Gastroesophageal sphincter (tissue), 4 donors: ENCODE measurements around the gene SYTL3. TPM values are rescaled to one million over a fixed set of nuclear protein-coding genes. Genes with fewer than 3 reads are reported as not detected.
"Not testable (repeated sequence)": the region's sequence is repeated elsewhere in the genome, so short reads cannot be mapped to it uniquely, and the experiment has no call there.

ENCODE experiments used
- ATAC-seq: fragments of 150-250 bp; one replicate; pipeline ENCODE4 v1.9.1; 2016; ENCODE audit warnings: mild to moderate bottlenecking, moderate library complexity
- H3K27ac ChIP-seq, 4 donors: fragments of 200-600 bp; sonication (generic) in 3 of 4; 1 replicate in 3 of 4; 2 replicates in 1 of 4; pipeline ENCODE4 v1.5.1; 2016 to 2019
- H3K27me3 ChIP-seq: fragments of 200-600 bp; sonication (generic); one replicate; pipeline ENCODE4 v1.5.1; 2019
- H3K36me3 ChIP-seq, 2 donors: fragments of 200-600 bp; sonication (generic); one replicate each; pipeline ENCODE4 v1.5.1; 2019; ENCODE audit warnings: control low read depth in 1 of 2
- H3K4me1 ChIP-seq, 3 donors: fragments of 200-600 bp; sonication (generic); 1 replicate in 2 of 3; 2 replicates in 1 of 3; pipeline ENCODE4 v1.5.1; 2016 to 2019; ENCODE audit warnings: control low read depth in 2 of 3
- H3K4me3 ChIP-seq, 2 donors: fragments of 200-600 bp; sonication (generic); one replicate each; pipeline ENCODE4 v1.5.1; 2019; ENCODE audit warnings: mild to moderate bottlenecking in 1 of 2, moderate library complexity in 1 of 2
- H3K9me3 ChIP-seq, 3 donors: fragments of 200-600 bp; sonication (generic); one replicate each; pipeline ENCODE4 v1.5.1; 2017 to 2019; ENCODE audit warnings: control low read depth in 2 of 3
- EP300 ChIP-seq: sonication (generic); formaldehyde crosslinking; IDR thresholded peaks from one replicate; pipeline ENCODE4 v1.6.1; 2017; ENCODE audit warnings: antibody characterized with exemption, mild to moderate bottlenecking
- POLR2A ChIP-seq, 2 donors: fragments of 450-650 bp; IDR thresholded peaks; one replicate each; pipeline ENCODE4 v1.6.1; 2017; ENCODE audit warnings: antibody characterized with exemption in 2 of 2, mild to moderate bottlenecking in 2 of 2, moderate library complexity in 1 of 2
- POLR2AphosphoS5 ChIP-seq: sonication (generic); formaldehyde crosslinking; IDR thresholded peaks from one replicate; pipeline ENCODE4 v1.6.1; 2017; ENCODE audit warnings: antibody characterized with exemption
- WGBS, 2 donors: methylation state at CpG; one replicate each; pipeline ENCODE4 v1.1.5; 2018; ENCODE audit warnings: low coverage in 1 of 2; 5-methylcytosine and 5-hydroxymethylcytosine counted together
- total RNA-seq, 4 donors: library from RNA; depleted of rRNA; stranded (reverse); fragments of >200 nt; gene quantifications; one replicate each; pipeline ENCODE4 v1.1.0, GENCODE V29; 2016
- TF ChIP-seq, protein P1 (sequence below), 4 experiments: fragments of 200-600 bp in 2 of 4; fragments of 450-650 bp in 2 of 4; sonication (generic) in 1 of 4; IDR thresholded peaks; one replicate each; pipeline ENCODE4 v1.5.1; 2017 to 2019; ENCODE audit warnings: antibody characterized with exemption in 4 of 4, mild to moderate bottlenecking in 2 of 4, moderate library complexity in 2 of 4

The SYTL3 gene
- total RNA-seq, 4 donors from 2014 or later: 1.9 to 5.9 (median 4.5) TPM

GRCh38 chr6:158674342-158675131 is 24.7 kb downstream of the SYTL3 start:
- H3K4me1 ChIP-seq: no peaks in the 10 kb centered on the region
- WGBS, 2 donors: 91 to 92% methylated on average over 11 to 14 of the region's 14 CpGs
- no peaks in the 10 kb centered on the region for H3K9me3 ChIP-seq
- H3K36me3 ChIP-seq: no peaks in the 10 kb centered on the region
- TF ChIP-seq, protein P1, sequence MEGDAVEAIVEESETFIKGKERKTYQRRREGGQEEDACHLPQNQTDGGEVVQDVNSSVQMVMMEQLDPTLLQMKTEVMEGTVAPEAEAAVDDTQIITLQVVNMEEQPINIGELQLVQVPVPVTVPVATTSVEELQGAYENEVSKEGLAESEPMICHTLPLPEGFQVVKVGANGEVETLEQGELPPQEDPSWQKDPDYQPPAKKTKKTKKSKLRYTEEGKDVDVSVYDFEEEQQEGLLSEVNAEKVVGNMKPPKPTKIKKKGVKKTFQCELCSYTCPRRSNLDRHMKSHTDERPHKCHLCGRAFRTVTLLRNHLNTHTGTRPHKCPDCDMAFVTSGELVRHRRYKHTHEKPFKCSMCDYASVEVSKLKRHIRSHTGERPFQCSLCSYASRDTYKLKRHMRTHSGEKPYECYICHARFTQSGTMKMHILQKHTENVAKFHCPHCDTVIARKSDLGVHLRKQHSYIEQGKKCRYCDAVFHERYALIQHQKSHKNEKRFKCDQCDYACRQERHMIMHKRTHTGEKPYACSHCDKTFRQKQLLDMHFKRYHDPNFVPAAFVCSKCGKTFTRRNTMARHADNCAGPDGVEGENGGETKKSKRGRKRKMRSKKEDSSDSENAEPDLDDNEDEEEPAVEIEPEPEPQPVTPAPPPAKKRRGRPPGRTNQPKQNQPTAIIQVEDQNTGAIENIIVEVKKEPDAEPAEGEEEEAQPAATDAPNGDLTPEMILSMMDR (IDR thresholded peaks at IDR 0.05): no peak
- TF ChIP-seq POLR2AphosphoS5 (no peak), EP300 (no peak), POLR2A (IDR thresholded peaks at IDR 0.05) (no peak)
- H3K4me3 ChIP-seq: no peak overlapping the region
- no peaks in the 10 kb centered on the region for H3K27me3 ChIP-seq
- no peak for ATAC-seq
- H3K27ac ChIP-seq: no peak overlapping the region

DNA sequence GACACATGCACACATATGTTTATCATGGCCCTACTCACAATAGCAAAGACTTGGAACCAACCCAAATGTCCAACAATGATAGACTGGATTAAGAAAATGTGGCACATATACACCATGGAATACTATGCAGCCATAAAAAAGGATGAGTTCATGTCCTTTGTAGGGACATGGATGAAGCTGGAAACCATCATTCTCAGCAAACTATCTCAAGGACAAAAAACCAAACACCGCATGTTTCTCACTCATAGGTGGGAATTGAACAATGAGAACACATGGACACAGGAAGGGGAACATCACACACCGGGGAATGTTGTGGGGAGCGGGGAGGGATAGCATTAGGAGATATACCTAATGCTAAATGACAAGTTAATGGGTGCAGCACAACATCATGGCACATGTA is 27.2 kb downstream of the SYTL3 start:
- H3K27ac ChIP-seq, ATAC-seq, H3K9me3 ChIP-seq, H3K27me3 ChIP-seq, H3K4me3 ChIP-seq, H3K36me3 ChIP-seq, H3K4me1 ChIP-seq: not testable (repeated sequence)
- WGBS, 2 donors: 96 to 100% methylated on average over 3 of the region's 3 CpGs

GRCh38 chr6:158677906-158678578 is 28.2 kb downstream of the SYTL3 start:
- H3K27me3 ChIP-seq: no peaks in the 10 kb centered on the region
- TF ChIP-seq EP300 (no peak), POLR2AphosphoS5 (no peak), POLR2A (IDR thresholded peaks at IDR 0.05) (no peak)
- TF ChIP-seq, protein P1 (IDR thresholded peaks at IDR 0.05): no peak
- WGBS, 2 donors: 55 to 79% methylated on average over 3 to 10 of the region's 11 CpGs
- ATAC-seq: no peak
- no peaks in the 10 kb centered on the region for H3K4me1 ChIP-seq
- H3K4me3 ChIP-seq: no peak overlapping the region
- no peak overlapping the region for H3K27ac ChIP-seq
- no peaks in the 10 kb centered on the region for H3K9me3 ChIP-seq
- no peaks in the 10 kb centered on the region for H3K36me3 ChIP-seq

DNA sequence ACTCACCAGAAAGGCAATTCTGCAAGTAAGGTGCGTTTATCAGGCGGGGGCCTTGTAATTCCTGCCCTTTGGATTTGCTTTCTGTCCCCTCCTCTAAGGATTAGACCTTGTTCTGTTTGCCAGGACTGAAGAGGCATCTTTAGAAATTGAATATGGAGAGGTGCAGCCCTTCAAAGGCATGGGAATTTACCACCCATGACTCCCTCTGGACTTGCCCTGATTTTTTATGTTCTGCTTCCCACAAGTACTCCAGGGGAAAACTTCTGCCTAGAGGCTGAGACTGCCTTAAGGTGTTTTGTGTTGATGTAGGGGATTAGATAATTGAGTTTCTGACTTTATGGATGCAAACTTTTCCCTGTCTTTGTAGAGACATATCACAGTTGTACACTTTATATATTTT is 30.2 kb downstream of the SYTL3 start:
- H3K36me3 ChIP-seq: no peaks in the 10 kb centered on the region
- no peak overlapping the region for H3K4me3 ChIP-seq
- H3K4me1 ChIP-seq: peaks cover 0 to 9% (median 0%) of the 10 kb centered on the region in 3 donors
- H3K9me3 ChIP-seq: no peaks in the 10 kb centered on the region
- no peaks in the 10 kb centered on the region for H3K27me3 ChIP-seq
- no peak overlapping the region for H3K27ac ChIP-seq
- WGBS, 2 donors: 80 to 94% methylated on average over 1 to 2 of the region's 2 CpGs
- no peak for ATAC-seq
- TF ChIP-seq POLR2AphosphoS5 (no peak), POLR2A (IDR thresholded peaks at IDR 0.05) (no peak), EP300 (no peak)
- TF ChIP-seq, protein P1 (IDR thresholded peaks at IDR 0.05): no peak

DNA sequence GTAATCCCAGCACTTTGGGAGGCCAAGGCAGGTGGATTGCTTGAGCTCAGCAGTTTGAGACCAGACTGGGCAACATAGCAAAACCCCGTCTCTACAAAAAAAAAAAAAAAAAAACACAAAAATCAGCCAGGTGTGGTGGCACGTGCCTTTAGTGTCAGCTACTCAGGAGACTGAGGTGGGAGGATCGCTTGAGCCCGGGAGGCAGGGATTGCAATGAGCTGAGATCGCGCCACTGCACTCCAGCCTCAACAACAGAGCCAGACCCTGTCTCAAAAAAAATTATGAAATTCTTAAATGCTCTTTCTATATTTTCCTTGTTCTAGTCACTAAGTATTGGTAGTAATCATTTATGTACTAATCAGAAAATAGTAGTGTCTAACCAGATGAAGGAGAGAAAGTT is 30.6 kb downstream of the SYTL3 start:
- no peaks in the 10 kb centered on the region for H3K9me3 ChIP-seq
- H3K4me3 ChIP-seq: no peak overlapping the region
- no peak for ATAC-seq
- no peaks in the 10 kb centered on the region for H3K36me3 ChIP-seq
- WGBS, 2 donors: 73 to 84% methylated on average over 2 to 5 of the region's 6 CpGs
- no peaks in the 10 kb centered on the region for H3K27me3 ChIP-seq
- H3K4me1 ChIP-seq: peaks cover 0 to 13% (median 0%) of the 10 kb centered on the region in 3 donors
- no peak for TF ChIP-seq POLR2AphosphoS5
- no peak for TF ChIP-seq POLR2A (IDR thresholded peaks at IDR 0.05)
- TF ChIP-seq EP300: no peak
- TF ChIP-seq, protein P1 (IDR thresholded peaks at IDR 0.05): no peak
- H3K27ac ChIP-seq: no peak overlapping the region
